HG03432 (cell line): Measurements from ENCODE around the gene LGMN.

Experiments
- ATAC-seq: cut with Tn5 transposase; IDR thresholded peaks from one replicate; pipeline ENCODE4 v1.9.1; 2021; ENCODE audit warnings: mild to moderate bottlenecking, moderate library complexity; ENCODE audit not compliant: unreplicated experiment

Gene LGMN

GRCh38 chr14:92728759-92729364, 19.6 kb downstream of the LGMN start:
- peak; percentile 55 for ATAC-seq

GRCh38 chr14:92726933-92727262, 21.5 kb downstream of the LGMN start:
- no peak for ATAC-seq

GRCh38 chr14:92726135-92726932, 22.1 kb downstream of the LGMN start:
- no peak for ATAC-seq

- no peak for ATAC-seq
Observed at GRCh38 chr14:92724516-92725340, 23.7 kb downstream of the LGMN start.

- no peak for ATAC-seq
Observed at GRCh38 chr14:92719890-92720323, 28.5 kb downstream of the LGMN start.

DNA sequence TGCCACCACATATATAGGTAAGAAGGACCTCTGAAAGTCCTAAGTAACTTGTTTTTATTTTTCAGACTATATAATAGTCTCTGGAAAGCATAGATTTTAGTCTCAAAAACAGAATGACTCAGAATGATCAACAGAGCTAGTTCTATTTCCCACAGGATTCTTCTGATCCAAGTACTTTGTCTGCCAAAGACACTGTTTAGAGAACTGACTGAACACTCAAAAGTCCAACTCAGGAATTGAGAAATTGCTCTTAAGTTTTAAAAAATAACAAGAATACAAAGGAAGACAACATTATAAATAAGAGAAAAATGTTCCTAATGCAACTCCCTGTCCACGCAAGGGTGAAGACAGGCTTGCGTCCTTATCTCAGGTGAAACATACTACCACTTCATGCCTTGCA, 29.0 kb downstream of the LGMN start:
- ATAC-seq = no peak

- ATAC-seq = no peak
Observed at GRCh38 chr14:92718664-92719063, 29.8 kb downstream of the LGMN start.

DNA sequence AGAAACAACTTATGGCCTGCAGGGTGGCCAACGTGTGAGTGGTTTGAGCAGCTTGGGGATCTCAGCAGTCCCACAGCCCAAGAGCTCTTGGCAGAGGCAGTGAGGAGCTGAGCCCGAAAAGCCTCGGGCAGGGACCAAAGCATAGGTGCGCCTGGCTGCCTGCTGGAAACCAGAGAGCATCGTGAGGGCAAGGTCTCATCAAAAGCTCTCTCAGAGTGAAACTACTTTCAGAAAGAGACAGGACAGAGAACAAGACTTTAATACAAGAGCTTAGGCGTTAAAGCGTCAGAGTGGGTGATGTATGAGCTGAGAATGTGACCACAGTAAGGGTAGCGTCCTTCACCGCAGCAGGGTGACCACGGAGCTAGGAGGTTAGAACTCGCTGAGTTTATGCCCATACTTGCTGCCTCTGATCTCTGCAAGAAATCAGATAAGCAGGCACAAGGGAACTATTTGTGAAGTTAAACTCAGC, 30.8 kb downstream of the LGMN start:
- ATAC-seq = no peak

- no peak for ATAC-seq
Observed at GRCh38 chr14:92716131-92716530, 32.3 kb downstream of the LGMN start.

DNA sequence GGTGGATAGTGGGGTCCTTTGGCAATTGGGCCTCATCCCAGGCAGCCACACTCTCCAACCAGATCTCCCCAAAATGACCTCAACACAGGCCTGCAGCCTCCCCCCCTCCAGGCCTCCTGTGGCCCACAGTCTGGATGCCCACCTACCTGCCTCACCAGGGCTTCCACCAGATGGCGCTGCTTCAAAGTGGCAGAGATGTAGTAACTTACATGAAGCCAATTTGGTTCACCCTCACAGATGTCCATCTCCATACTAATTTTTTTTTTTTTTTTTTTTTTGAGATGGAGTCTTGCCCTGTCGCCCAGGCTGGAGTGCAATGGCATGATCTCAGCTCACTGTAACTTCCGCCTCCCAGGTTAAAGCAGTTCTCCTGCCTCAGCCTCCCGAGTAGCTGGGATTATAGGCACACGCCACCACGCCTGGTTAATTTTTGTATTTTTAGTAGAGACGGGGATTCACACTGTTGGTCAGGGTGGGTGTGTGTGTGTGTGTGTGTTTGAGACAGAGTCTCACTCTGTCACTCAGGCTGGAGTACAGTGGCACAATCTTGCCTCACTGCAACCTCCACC, 33.6 kb downstream of the LGMN start:
- peak; percentile 67 for ATAC-seq

DNA sequence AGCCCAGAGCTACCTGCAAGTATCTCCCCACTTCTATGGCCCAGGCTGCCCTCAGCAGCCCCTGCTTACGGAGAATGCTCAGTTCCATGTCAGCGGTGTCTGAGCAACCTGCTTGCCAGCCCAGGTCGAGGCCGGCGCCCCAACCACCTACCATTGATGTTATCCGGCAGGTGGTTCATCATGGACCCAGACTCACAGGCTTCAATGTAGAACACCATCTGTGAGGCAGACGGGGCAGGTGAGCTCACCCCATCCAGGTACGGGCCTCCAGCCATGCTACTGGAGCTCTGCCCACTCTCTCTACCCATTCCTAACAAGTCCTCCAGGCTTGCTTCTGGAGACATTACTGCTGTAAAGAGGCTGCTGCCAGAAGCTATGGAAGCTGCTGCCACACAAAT, 35.8 kb downstream of the LGMN start:
- ATAC-seq = no peak

GRCh38 chr14:92711976-92712653, 36.3 kb downstream of the LGMN start:
- ATAC-seq = no peak

DNA sequence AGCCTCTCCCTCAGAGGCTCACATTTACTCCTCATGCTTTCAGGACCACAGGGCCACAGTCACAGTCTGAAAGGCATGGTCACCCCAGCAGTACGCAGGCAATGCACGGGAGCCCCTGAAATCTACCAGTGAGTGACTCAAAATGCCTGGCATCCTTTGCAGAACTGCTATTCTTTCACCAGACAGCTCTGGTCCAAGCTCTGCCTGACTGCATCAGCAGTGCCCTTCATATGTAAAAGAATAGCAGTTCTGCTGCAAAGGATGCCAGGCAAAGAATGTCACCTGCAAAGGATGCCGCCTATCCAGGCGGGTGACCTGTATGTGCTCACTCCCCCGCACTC, 38.5 kb downstream of the LGMN start:
- no peak for ATAC-seq

- no peak for ATAC-seq
Observed at GRCh38 chr14:92709340-92710000, 39.0 kb downstream of the LGMN start.

DNA sequence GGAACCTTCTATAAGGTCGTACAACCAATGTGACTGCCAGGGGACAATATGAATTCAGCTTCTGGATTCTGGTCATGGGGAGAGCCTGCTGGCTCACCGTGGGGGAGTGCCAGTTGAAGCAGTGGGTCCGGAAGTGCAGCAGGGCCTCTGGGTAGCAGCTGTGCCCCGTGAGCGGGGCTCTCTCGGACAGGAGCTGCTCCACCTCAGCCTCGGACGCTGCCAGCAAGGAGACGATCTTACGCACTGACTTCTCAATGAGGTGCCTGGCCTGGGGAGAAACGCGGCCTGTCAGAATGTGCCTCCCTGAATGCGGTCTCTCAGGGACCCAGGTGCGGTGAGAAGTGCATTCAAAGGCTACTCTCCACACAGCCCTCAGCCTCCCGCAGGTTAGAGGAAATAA, 42.0 kb downstream of the LGMN start:
- ATAC-seq = no peak

GRCh38 chr14:92704821-92705220, 43.6 kb downstream of the LGMN start:
- ATAC-seq = no peak

DNA sequence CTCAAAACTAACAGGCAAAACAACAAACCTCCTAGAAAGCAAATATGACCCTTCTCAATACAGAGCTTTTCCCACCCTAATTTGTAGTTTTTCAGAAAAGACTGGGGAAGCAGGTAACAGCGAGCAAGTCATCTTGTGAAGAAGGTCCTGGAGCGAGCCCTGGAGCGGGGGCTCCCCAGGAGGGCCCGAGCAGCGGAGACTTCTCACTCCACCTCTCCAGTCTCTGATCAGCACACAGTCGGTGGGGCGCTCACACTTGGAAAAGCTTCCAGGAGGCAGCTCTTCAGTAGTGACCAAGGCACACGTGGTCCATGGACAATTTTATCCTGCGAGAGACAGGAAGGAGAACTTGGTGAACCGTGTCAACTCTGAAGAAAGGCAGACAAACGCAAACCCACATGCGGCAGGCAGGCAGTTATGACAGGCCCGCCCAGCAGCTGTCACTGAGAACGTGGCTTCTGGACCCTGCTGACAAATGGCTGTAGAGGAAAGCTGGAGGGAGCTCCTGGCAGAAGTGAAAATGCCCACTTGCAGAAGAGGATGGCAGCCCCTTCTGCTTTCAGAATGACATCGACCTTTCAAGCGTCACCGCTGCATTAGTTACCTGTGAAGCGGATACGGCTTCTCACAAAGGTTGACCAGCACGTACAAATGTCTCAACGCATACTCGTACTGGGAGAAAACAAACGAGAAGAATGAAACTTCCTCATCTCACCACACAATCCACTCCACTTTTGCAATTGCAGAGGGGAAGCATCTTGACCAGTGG, 44.2 kb downstream of the LGMN start:
- peak; percentile 97 for ATAC-seq

GRCh38 chr14:92703516-92703915, 44.9 kb downstream of the LGMN start:
- ATAC-seq = no peak

GRCh38 chr14:92702441-92702918, 45.9 kb downstream of the LGMN start:
- no peak for ATAC-seq
